Uterus (tissue), 2 donors: Measurements from ENCODE around the gene MCL1.
"Not testable (repeated sequence)": the region's sequence is repeated elsewhere in the genome, so short reads cannot be mapped to it uniquely, and the experiment has no call there.

Source experiments
- CTCF ChIP-seq, 4 experiments: fragments of 200-600 bp in 2 of 4; fragments of 450-650 bp in 2 of 4; sonication (generic) in 2 of 4; IDR thresholded peaks; one replicate each; pipeline ENCODE4 v1.5.1; 2016 to 2019; ENCODE audit warnings: antibody characterized with exemption in 4 of 4, mild to moderate bottlenecking in 2 of 4, moderate library complexity in 1 of 4
- POLR2A ChIP-seq, 2 donors: fragments of 450-650 bp; IDR thresholded peaks; one replicate each; pipeline ENCODE4 v1.6.1; 2016; ENCODE audit warnings: antibody characterized with exemption in 2 of 2, mild to moderate bottlenecking in 1 of 2, moderate library complexity in 1 of 2

- not testable (repeated sequence) for TF ChIP-seq CTCF, POLR2A (IDR thresholded peaks at IDR 0.05)
Observed at GRCh38 chr1:150624134-150624533, 44.7 kb upstream of the MCL1 start.
